Eye (tissue), 1 donor: ENCODE results near the gene DNAJC3.
"Not testable (repeated sequence)": the region's sequence is repeated elsewhere in the genome, so short reads cannot be mapped to it uniquely, and the experiment has no call there.

ENCODE experiments used
- DNase-seq: peaks from one replicate; pipeline ENCODE4 v3.0.0-alpha.2; 2015

The DNAJC3 gene

DNA sequence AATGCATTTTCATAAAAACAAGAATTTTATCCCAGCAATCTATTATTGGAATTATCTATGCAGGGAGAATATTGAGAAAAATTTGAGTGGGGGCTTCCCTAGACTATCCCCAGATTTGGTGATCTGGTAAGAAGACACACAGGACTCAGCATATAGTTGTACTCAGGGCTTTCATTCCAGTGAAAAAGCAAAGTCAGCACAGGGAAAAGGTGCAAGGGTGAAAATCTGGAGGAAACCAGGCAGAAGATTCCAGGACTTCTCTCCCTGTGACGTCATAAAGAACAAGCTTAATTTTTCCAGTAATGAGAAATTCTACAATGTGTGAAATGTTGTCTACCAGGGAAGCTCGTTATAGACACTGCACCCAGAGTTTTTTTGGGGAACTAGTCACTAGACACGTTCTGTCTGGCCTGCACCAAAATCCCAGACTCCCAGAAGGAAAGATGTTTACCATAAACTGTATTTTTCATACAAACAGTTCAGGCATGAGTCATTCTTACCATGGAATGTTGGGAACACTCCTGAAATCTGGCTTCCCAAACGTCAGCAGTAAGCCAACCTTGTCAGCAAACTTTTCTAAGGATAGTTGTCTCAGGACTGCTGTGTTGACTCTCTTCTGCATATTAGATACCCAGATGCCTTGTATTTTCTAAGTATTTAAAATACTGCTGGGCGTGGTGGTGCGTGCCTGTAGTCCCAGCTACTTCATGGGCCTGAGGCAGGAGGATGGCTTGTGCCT, 107.4 kb downstream of the DNAJC3 start:
- no peak for DNase-seq

- no peak for DNase-seq
These were observed 108.0 kb downstream of the DNAJC3 start for GRCh38 chr13:95784900-95785290.

DNA sequence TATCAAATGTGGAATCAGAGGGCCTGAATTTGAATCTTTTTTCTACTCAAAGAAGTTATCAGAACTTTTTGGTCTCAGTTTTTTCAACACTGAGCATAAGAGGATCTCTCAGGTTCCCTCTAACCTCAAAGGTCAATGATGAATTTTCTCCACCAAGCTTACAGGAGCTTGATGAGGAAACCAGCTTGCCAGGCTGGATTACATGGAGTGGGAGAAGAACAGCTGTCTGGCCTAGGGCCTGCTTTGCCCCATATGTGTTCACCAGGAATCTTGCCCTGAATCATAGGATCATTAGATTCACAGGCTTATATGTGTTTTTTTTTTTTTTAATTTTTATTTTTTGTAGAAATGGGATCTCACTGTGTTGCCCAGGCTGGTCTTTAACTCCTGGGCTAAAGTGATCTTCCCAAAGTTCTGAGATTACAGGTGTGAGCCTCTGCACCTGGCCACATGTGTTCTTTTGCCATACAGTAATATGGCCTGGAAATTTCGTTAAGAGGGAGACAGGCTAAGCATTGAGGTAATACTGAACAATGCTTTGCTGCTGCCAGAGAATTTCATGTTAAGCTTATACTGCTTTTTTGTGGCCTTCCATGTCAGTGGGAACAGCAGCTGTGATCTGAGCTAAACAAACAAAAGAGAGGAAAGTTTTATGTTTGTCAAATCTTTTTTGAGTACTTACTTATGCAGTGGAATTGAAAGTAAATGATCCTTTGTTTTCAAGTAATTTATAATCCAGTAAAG, 110.6 kb downstream of the DNAJC3 start:
- no peak for DNase-seq

GRCh38 chr13:95788100-95788463, 111.1 kb downstream of the DNAJC3 start:
- no peak for DNase-seq

DNA sequence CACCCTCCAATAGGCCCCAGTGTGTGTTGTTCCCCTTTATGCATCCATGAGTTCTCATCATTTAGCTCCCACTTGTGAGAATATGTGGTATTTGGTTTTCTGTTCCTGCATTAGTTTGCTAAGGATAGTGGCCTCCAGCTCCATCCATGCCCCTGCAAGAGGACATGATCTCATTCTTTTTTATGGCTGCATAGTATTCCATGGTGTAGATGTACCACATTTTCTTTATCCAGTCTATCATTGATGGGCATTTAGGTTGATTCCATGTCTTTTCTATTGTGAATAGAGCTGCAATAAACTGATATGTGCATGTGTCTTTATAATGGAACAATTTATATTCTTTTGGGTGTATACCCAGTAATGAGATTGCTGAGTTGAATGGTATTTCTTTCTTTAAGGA, 112.4 kb downstream of the DNAJC3 start:
- not testable (repeated sequence) for DNase-seq

DNA sequence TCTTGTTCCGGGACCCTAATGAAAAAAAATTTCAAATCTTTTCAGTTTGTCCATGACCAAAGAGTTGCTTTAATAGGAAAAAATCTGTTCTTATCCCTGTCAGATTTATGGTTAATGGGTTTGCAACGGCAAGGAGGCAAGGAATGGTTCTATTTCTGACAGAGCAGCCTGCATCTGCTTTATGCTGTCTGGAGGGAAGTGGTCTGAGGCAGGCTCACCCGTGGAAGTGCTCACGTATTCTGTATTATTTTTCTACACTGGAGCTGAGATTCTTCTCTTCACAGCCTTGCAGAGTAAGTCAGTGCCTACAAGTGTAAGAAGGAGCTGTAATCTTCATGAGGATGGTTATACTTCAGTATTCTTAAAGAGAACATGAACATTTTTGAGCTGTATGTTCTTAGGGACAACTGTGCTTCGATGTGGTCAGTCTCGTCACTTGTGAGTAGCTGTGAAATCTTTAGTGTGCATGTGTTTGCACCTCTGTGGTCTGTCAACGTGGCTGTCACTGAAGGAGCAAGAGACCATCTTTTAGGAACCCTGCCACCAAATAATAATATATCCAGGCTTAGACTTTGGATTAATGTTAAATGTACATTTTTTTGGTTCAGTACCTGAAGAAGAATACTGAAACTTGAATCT, 114.3 kb downstream of the DNAJC3 start:
- no peak for DNase-seq

GRCh38 chr13:95793018-95793555, 116.1 kb downstream of the DNAJC3 start:
- DNase-seq = no peak

GRCh38 chr13:95793781-95794180, 116.8 kb downstream of the DNAJC3 start:
- DNase-seq = no peak

DNA sequence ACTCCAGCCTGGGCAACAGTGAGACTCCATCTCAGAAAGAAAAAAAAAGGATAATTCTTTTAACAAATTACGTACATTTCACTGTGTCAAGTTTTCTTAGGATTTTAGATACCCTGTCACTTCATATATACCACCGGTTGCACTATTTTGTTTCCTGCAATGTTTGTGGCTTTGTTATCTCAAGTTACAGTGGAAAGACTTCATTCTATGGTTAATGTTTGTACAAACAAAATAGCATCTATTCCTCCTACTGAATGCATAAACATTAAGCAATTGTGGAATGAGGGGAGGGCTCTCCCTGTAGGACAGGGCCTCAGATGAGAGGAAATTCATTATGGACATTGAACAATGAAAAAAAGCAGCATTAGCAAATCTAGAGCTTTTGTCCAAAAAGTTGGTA, 120.1 kb downstream of the DNAJC3 start:
- no peak for DNase-seq

GRCh38 chr13:95800436-95800835, 123.5 kb downstream of the DNAJC3 start:
- no peak for DNase-seq

DNA sequence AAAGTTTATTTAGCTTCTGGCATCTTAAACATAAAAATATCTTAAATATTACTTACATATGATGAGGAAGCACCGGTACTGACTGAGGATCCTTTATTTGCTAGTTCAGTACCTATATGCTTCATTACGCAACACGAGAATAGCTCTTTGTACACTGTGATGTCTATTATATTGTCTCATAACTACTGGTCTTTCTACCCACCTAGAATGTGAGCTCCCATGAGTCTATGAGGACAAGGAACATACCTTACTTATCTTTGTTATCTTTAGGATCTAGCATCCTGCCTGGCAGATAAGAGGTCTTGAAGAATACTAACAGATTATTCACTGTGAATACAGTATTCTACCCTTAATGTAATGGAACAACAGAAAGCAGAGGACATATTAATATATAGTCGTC, 124.9 kb downstream of the DNAJC3 start:
- no peak for DNase-seq

GRCh38 chr13:95805921-95806320, 129.0 kb downstream of the DNAJC3 start:
- no peak for DNase-seq

GRCh38 chr13:95809429-95809828, 132.5 kb downstream of the DNAJC3 start:
- no peak for DNase-seq

DNA sequence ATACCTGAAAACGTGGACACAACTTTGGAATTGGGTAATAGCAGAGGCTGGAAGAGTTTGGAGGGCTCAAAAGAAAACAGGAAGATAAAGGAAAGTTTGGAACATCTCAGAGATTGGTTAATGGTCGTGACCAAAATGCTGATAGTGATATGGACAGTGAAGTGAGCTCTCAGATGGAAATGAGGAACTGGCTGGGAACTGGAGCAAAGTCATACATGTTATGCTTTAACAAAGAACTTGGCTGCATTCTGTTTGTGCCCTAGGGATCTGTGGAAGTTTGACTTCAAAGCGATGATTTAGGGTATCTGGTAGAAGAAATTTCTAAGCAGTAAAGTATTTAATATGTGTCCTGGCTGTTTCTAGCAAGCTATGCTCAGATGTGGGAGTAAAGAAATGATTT, 136.2 kb downstream of the DNAJC3 start:
- DNase-seq = no peak

DNA sequence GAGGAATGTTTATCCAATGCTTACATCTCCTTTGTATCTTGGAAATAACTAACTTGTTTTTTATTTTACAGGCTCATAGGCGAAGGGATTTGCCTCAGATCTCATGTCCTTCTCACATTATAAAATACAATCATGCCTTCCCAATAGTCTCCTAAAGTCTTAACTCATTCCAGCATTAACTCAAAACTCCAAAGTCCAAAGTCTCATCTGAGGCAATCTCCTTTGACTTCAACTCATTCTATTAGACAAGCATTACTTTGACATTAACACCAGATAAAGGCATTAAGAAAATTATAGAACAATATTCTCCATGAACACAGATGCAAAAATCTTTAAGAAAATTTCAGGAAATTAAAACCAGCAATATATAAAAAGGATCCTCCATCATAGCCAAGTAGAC, 137.6 kb downstream of the DNAJC3 start:
- DNase-seq = no peak

DNA sequence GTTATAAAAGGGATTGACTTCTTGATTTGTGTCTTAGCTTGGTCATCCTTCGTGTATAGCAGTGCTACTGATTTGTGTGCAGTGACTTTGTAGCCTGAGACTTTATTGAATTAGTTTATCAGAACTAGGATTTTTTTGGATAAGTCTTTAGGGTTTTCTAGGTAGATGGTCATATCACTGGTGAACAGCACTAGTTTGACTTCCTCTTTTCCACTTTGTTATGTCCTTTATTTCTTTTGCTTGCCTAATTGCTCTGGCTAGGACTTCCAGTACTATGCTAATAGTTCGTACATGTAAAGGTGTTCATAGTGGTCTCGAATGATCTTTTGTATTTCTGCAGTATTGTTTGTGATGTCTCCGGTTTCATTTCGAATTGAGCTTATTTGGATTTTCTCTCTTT, 145.4 kb downstream of the DNAJC3 start:
- DNase-seq = no peak

DNA sequence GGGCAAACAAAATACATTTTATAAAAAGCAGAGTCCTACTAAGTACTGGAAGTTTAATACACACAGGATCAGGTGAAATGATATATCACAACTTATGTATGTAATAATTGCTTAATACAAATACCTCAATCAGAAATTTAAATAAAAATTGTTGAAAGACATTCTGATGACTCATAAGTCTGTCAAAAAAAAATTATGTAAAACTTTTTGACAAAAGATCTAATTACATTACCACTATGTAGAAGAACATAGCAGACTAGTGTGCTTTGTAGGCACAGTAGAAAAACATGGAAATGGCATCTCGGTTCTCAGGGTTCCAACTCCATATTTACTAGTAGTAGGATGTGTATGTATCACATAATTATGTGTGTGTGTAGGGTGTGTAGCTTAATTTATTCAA, 156.2 kb downstream of the DNAJC3 start:
- no peak for DNase-seq

DNA sequence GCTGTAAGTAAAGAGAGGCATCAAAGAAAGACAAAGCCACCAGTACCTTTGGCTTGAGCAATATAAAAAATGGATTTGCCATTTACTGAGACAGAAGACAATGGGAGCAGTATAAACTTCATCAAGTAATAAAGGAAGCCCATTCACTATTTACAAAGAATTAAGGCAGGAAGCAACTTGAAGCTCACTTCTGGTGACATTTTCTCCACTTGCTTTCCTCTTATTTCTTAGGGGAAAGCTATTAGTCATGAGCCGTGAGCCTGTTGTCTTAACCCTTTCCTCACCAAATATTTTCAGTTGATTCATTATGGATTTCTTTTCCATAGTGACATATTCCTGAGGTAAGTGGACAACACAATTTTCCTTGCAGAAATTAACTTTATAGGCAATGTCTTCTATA, 156.8 kb downstream of the DNAJC3 start:
- DNase-seq = peak; percentile 25

GRCh38 chr13:95834134-95834765, 157.3 kb downstream of the DNAJC3 start:
- DNase-seq = peak; percentile 94

- DNase-seq = no peak
These were observed 165.0 kb downstream of the DNAJC3 start for GRCh38 chr13:95841894-95842293.

DNA sequence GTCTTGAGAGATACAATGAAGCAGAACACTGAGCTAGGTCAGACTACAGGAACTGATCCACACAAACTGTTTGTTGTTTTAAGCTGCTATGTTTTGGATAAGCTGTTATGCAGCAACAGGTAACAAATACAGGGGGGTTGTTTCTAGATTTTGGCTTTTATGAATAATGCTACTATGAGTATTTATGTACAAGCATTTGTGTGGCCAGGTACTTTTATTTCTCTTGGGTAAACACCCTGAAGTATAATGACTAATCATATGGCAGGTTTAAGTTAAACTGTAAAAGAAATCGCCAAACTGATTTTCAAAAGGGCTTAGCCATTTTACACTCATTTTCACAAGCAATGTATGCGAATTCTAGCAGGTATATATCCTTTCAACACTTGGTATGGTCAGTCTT, 166.0 kb downstream of the DNAJC3 start:
- no peak for DNase-seq
